ENCODE measurements around the gene NAV3. TPM values are rescaled to one million over a fixed set of nuclear protein-coding genes. Genes with fewer than 3 reads are reported as not detected.

NAV3 gene
- total RNA-seq, 2 donors from 2014 or later: 0.72 to 1.9 TPM

DNA sequence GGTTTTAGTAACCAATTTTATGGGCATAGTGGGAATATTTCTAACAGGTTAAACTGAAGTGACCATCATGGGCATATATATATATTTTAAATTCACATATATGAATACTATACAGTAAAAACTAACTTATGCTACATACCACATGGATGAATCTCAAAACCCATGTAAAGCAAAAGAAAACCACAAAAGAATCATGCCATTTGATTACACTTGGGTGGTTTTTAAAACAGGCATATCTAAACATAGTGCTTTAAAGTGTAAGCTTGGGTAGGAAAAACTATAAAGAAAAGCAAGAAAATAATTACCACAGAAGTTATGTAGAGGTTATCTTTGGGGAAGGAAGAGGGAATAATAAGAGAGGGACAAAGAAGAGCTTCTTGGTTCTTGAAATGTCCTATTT is 326.1 kb downstream of the NAV3 start:
- H3K36me3 ChIP-seq: no peaks in the 10 kb centered on the region
- H3K4me3 ChIP-seq: no peak overlapping the region
- intact Hi-C loops (cut with DNase I): no loop called here
- no peaks in the 10 kb centered on the region for H3K9me3 ChIP-seq
- no peak overlapping the region for H3K9ac ChIP-seq (ENCODE audit: low read depth in 2 of 2, low read length in 2 of 2)
- TF ChIP-seq, protein P1, sequence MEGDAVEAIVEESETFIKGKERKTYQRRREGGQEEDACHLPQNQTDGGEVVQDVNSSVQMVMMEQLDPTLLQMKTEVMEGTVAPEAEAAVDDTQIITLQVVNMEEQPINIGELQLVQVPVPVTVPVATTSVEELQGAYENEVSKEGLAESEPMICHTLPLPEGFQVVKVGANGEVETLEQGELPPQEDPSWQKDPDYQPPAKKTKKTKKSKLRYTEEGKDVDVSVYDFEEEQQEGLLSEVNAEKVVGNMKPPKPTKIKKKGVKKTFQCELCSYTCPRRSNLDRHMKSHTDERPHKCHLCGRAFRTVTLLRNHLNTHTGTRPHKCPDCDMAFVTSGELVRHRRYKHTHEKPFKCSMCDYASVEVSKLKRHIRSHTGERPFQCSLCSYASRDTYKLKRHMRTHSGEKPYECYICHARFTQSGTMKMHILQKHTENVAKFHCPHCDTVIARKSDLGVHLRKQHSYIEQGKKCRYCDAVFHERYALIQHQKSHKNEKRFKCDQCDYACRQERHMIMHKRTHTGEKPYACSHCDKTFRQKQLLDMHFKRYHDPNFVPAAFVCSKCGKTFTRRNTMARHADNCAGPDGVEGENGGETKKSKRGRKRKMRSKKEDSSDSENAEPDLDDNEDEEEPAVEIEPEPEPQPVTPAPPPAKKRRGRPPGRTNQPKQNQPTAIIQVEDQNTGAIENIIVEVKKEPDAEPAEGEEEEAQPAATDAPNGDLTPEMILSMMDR (IDR thresholded peaks at IDR 0.05): no peak
- DNase-seq: no peak
- H3K4me1 ChIP-seq: no peaks in the 10 kb centered on the region
- no peaks in the 10 kb centered on the region for H3K27me3 ChIP-seq
- H3K27ac ChIP-seq: no peak overlapping the region

DNA sequence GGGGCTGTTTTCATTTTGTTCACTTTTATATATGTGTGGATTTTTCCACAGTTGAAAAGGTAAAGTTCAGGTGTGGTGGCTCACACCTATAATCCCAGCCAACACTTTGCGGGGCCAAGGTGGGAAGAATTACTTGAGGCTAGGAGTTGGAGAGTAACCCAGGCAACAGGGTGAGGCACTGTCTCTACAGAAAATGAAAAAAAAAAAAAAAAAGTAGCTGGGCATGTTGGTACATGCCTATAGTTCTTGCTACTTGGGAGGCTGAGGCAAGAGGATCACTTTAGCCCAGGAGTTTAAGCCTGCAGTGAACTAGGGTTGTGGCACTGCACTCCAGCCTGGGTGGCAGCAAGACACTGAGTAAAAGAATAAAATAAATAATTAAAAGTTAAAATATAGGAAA is 326.5 kb downstream of the NAV3 start:
- intact Hi-C loops (cut with DNase I): no loop called here
- Histone ChIP-seq H3K36me3 (no peaks in the 10 kb centered on the region), H3K27ac (no peak overlapping the region), H3K9me3 (no peaks in the 10 kb centered on the region), H3K4me3 (no peak overlapping the region), H3K4me1 (no peaks in the 10 kb centered on the region), H3K9ac (ENCODE audit: low read depth in 2 of 2, low read length in 2 of 2) (no peak overlapping the region), H3K27me3 (no peaks in the 10 kb centered on the region)
- no peak for DNase-seq
- TF ChIP-seq, protein P1 (IDR thresholded peaks at IDR 0.05): no peak

DNA sequence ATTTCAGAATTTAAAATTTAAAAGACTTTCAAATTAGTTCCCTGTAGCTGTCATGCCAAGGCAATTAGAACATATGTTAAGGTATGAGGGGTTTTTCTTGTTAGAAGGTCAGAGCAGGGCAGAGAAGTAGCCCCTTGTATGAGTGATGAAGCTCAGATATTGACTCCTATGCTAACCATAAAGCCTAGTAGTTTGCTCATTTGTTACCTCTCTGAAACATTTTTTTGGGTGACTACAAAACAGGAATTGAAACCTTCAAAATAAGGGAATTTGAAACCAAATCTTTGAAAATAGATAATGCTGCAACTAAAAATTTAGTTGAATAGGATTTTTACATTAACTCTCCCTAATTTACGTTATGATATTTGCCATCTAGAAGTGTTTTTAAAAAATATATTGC is 333.5 kb downstream of the NAV3 start:
- no peak overlapping the region for H3K4me3 ChIP-seq
- intact Hi-C loops (cut with DNase I): no loop called here
- no peaks in the 10 kb centered on the region for H3K27me3 ChIP-seq
- no peaks in the 10 kb centered on the region for H3K4me1 ChIP-seq
- no peak overlapping the region for H3K9ac ChIP-seq (ENCODE audit: low read depth in 2 of 2, low read length in 2 of 2)
- H3K9me3 ChIP-seq: no peaks in the 10 kb centered on the region
- H3K27ac ChIP-seq: no peak overlapping the region
- no peaks in the 10 kb centered on the region for H3K36me3 ChIP-seq
- no peak for DNase-seq
- TF ChIP-seq, protein P1 (IDR thresholded peaks at IDR 0.05): no peak

DNA sequence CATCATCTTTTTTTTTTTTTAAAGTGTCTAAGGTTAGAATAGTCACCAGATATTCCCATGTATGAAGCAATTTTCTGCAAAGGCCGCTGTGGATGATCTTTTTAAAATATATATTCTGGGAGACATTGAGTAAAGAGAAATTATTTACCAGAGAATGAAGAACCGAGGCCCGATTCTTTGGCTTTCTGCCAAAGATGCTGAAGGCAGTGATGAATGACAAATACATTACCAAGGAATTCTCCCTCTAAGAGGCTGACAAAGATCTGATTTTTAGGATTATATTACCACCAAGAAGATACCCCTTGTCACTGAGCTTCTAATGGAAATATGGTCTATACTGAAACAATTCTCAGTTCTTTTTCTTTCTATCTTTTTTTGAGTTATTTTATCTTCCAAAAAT is 336.8 kb downstream of the NAV3 start:
- DNase-seq: no peak
- intact Hi-C loops (cut with DNase I): no loop called here
- no peak overlapping the region for H3K27ac ChIP-seq
- no peaks in the 10 kb centered on the region for H3K27me3 ChIP-seq
- TF ChIP-seq, protein P1 (IDR thresholded peaks at IDR 0.05): no peak
- no peaks in the 10 kb centered on the region for H3K4me1 ChIP-seq
- H3K9me3 ChIP-seq: no peaks in the 10 kb centered on the region
- H3K4me3 ChIP-seq: no peak overlapping the region
- no peaks in the 10 kb centered on the region for H3K36me3 ChIP-seq
- H3K9ac ChIP-seq (ENCODE audit: low read depth in 2 of 2, low read length in 2 of 2): no peak overlapping the region

DNA sequence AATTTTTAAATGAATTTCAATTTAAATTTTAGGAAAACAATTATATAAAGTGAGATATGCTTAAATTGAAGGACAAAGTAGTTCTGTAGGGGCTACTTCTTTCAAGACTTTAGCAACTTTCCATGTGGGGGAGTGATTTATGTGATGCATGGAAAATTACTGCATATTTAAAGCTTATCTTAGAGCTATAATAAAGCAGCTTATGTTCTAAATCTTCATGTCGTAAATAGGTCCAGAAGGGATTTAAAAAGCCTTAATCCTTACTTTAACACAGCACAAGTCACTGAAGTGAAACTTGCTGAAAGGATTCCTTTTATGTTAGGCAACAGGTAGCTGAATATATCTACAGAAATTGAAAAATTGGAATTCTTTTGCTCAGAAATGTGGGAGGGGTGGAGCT is 340.4 kb downstream of the NAV3 start:
- Histone ChIP-seq H3K36me3 (no peaks in the 10 kb centered on the region), H3K4me3 (no peak overlapping the region), H3K4me1 (no peaks in the 10 kb centered on the region), H3K9ac (ENCODE audit: low read depth in 2 of 2, low read length in 2 of 2) (no peak overlapping the region), H3K9me3 (no peaks in the 10 kb centered on the region), H3K27ac (no peak overlapping the region), H3K27me3 (no peaks in the 10 kb centered on the region)
- TF ChIP-seq, protein P1 (IDR thresholded peaks at IDR 0.05): no peak
- intact Hi-C loops (cut with DNase I): no loop called here
- no peak for DNase-seq

DNA sequence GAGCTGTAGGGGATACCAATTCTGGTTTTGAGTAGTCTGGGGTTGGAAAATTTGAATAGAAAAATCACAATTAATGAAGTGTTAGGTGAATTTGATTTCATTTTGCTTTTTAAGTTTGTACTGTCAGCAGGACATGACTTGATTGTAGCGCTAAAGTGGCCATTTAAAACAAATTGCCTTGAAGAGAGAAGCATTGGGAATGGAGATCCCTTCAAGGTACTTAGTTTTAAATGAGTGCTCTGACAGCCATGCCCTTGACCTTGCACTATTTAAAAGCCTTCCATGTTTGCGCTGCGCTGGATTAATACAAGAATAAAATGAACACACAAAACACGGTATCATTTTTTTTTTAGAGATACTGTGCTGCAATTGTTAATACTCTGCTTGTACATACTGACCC is 345.9 kb downstream of the NAV3 start:
- intact Hi-C loops (cut with DNase I): no loop called here
- no peaks in the 10 kb centered on the region for H3K27me3 ChIP-seq
- H3K36me3 ChIP-seq: no peaks in the 10 kb centered on the region
- no peak overlapping the region for H3K27ac ChIP-seq
- TF ChIP-seq, protein P1 (IDR thresholded peaks at IDR 0.05): no peak
- H3K9ac ChIP-seq (ENCODE audit: low read depth in 2 of 2, low read length in 2 of 2): no peak overlapping the region
- H3K9me3 ChIP-seq: no peaks in the 10 kb centered on the region
- H3K4me1 ChIP-seq: no peaks in the 10 kb centered on the region
- H3K4me3 ChIP-seq: no peak overlapping the region
- DNase-seq: no peak

Measured in colonic mucosa (tissue), 4 donors.